Measurements from ENCODE around the gene ITPR2. TPM values are rescaled to one million over a fixed set of nuclear protein-coding genes. Genes with fewer than 3 reads are reported as not detected.

ITPR2 gene
- total RNA-seq, 1 experiment from 2014 or later, result 41.6 TPM

DNA sequence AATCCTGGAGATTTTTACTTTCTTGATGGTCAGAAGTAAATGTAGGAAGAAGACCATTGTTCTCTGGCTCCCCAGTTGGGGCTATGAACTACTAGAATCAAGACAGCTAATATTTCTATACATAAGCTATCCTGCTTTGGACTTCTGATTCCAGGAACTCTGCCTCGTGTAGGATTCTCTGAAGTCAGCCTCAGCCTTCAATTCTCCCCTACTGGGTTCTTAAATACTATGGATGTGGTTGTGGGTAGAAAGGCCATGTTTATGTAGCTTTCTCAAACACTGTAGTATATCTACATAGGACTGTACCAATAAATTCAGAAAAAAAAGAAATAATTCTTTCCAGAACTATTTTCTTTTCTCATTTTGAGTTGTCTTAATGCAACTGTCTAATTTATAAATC, 302.5 kb downstream of the ITPR2 start:
- Mint-ChIP-seq H3K4me1 (ENCODE audit: low read depth, unreplicated experiment) (peaks cover 7% of the 10 kb centered on the region), H3K4me3 (ENCODE audit: unreplicated experiment) (no peak overlapping the region), H3K9me3 (ENCODE audit: unreplicated experiment) (peaks cover 15% of the 10 kb centered on the region), H3K27me3 (ENCODE audit: insufficient read depth, unreplicated experiment) (no peaks in the 10 kb centered on the region), H3K27ac (ENCODE audit: unreplicated experiment) (no peak overlapping the region), H3K36me3 (ENCODE audit: insufficient read depth, unreplicated experiment) (peaks cover 9% of the 10 kb centered on the region)
- peaks cover 2% of the 10 kb centered on the region; the same call in 1 of the 2 replicates for H3K36me3 ChIP-seq (ENCODE audit: control insufficient read depth, insufficient read depth, low read length)
- POLR2A ChIA-PET, result no interaction called here
- no peak overlapping the region for H3K4me3 ChIP-seq (ENCODE audit: low read depth, low read length)
- CTCF ChIA-PET, result no interaction called here
- DNase-seq, result no peak
- no peaks in the 10 kb centered on the region for H3K4me1 ChIP-seq
- peaks cover 5% of the 10 kb centered on the region; the same call in 1 of the 2 replicates for H3K9me3 ChIP-seq
- BruUV-seq (replicated peaks), result no TSS peak
- TF ChIP-seq, protein P1, sequence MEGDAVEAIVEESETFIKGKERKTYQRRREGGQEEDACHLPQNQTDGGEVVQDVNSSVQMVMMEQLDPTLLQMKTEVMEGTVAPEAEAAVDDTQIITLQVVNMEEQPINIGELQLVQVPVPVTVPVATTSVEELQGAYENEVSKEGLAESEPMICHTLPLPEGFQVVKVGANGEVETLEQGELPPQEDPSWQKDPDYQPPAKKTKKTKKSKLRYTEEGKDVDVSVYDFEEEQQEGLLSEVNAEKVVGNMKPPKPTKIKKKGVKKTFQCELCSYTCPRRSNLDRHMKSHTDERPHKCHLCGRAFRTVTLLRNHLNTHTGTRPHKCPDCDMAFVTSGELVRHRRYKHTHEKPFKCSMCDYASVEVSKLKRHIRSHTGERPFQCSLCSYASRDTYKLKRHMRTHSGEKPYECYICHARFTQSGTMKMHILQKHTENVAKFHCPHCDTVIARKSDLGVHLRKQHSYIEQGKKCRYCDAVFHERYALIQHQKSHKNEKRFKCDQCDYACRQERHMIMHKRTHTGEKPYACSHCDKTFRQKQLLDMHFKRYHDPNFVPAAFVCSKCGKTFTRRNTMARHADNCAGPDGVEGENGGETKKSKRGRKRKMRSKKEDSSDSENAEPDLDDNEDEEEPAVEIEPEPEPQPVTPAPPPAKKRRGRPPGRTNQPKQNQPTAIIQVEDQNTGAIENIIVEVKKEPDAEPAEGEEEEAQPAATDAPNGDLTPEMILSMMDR (IDR thresholded peaks at IDR 0.05; ENCODE audit: insufficient read depth in 1 of 2, low read depth in 1 of 2, low read length in 1 of 2, severe bottlenecking in 1 of 2, unreplicated experiment in 1 of 2), result no peak
- intact Hi-C loops (cut with micrococcal nuclease; ENCODE audit: unreplicated experiment), result no loop called here
- H3K27me3 ChIP-seq (replicated peaks; ENCODE audit: control insufficient read depth, insufficient read depth, low read length), result no peaks in the 10 kb centered on the region

DNA sequence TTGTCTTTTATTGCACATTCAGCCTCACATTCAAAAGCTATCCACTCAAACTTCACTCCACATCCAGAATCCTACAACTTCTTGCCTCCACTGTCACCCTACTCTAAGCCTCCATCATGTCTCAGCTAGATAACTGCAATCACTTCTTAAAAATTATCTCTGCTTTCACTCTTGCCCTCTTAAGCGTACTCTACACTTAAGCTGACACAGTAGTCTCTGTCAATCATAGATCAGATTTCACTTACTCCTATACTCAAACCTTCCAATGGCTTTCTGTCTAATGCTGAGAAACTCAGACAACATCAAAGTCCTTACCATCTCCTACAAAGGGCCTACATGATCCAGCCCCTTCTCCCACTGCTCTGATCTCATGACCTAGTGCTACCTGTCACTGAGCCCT, 304.1 kb downstream of the ITPR2 start:
- Mint-ChIP-seq H3K4me1 (ENCODE audit: low read depth, unreplicated experiment) (peaks cover 7% of the 10 kb centered on the region), H3K4me3 (ENCODE audit: unreplicated experiment) (no peak overlapping the region), H3K27ac (ENCODE audit: unreplicated experiment) (no peak overlapping the region), H3K27me3 (ENCODE audit: insufficient read depth, unreplicated experiment) (no peaks in the 10 kb centered on the region), H3K9me3 (ENCODE audit: unreplicated experiment) (peaks cover 18% of the 10 kb centered on the region), H3K36me3 (ENCODE audit: insufficient read depth, unreplicated experiment) (peaks cover 12% of the 10 kb centered on the region)
- H3K9me3 ChIP-seq, result peaks cover 17% of the 10 kb centered on the region; the same call in 1 of the 2 replicates
- H3K4me3 ChIP-seq (ENCODE audit: low read depth, low read length), result no peak overlapping the region
- CTCF ChIA-PET, result no interaction called here
- POLR2A ChIA-PET, result no interaction called here
- TF ChIP-seq, protein P1 (IDR thresholded peaks at IDR 0.05; ENCODE audit: insufficient read depth in 1 of 2, low read depth in 1 of 2, low read length in 1 of 2, severe bottlenecking in 1 of 2, unreplicated experiment in 1 of 2), result no peak
- intact Hi-C loops (cut with micrococcal nuclease; ENCODE audit: unreplicated experiment), result loop anchor here (5.0 kb wide), 1 partner anchor 123 kb away; no protein-coding TSS in a partner anchor
- H3K36me3 ChIP-seq (ENCODE audit: control insufficient read depth, insufficient read depth, low read length), result peaks cover 2% of the 10 kb centered on the region; the same call in 1 of the 2 replicates
- no peak for DNase-seq
- 0 out of 2 replicates have a peak, but pooled peaks cover under 1% of the 10 kb centered on the region for H3K4me1 ChIP-seq
- H3K27me3 ChIP-seq (replicated peaks; ENCODE audit: control insufficient read depth, insufficient read depth, low read length), result no peaks in the 10 kb centered on the region
- BruUV-seq (replicated peaks), result no TSS peak

DNA sequence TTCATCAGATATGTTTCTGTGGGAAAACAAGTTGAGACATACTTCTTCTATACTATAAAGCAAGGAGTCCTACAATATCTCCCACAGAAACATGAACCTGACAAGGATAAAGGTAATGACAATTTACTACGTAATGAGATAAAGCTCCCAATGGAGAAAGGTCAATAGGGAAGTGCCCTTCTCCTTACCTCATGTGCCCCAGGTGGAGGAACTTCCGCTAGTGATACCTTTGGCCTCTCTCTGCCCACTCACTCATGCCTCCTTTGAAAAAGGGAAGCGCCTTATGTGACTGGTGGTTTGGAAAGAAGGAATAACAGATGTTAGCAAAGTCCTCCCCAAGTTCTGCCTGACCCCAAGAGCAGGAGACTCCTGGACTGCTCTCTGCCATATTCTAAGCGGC, 305.3 kb downstream of the ITPR2 start:
- no TSS peak for BruUV-seq (replicated peaks)

More for the DNA sequence above, 305.3 kb downstream of the ITPR2 start:
- Mint-ChIP-seq H3K27ac (ENCODE audit: unreplicated experiment) (no peak overlapping the region), H3K4me3 (ENCODE audit: unreplicated experiment) (no peak overlapping the region), H3K4me1 (ENCODE audit: low read depth, unreplicated experiment) (peaks cover 14% of the 10 kb centered on the region), H3K9me3 (ENCODE audit: unreplicated experiment) (peaks cover 28% of the 10 kb centered on the region), H3K36me3 (ENCODE audit: insufficient read depth, unreplicated experiment) (peaks cover 16% of the 10 kb centered on the region), H3K27me3 (ENCODE audit: insufficient read depth, unreplicated experiment) (no peaks in the 10 kb centered on the region)
- no peak for DNase-seq
- Histone ChIP-seq H3K4me1 (0 out of 2 replicates have a peak, but pooled peaks cover 6% of the 10 kb centered on the region), H3K36me3 (ENCODE audit: control insufficient read depth, insufficient read depth, low read length) (peaks cover 2% of the 10 kb centered on the region; the same call in 1 of the 2 replicates), H3K4me3 (ENCODE audit: low read depth, low read length) (no peak overlapping the region), H3K9me3 (peaks cover 17% of the 10 kb centered on the region; the same call in 1 of the 2 replicates), H3K27me3 (replicated peaks; ENCODE audit: control insufficient read depth, insufficient read depth, low read length) (no peaks in the 10 kb centered on the region)
- intact Hi-C loops (cut with micrococcal nuclease; ENCODE audit: unreplicated experiment), result loop anchor here (5.0 kb wide), 1 partner anchor 125 kb away; no protein-coding TSS in a partner anchor
- ChIA-PET POLR2A (no interaction called here), CTCF (no interaction called here)
- TF ChIP-seq, protein P1 (IDR thresholded peaks at IDR 0.05; ENCODE audit: insufficient read depth in 1 of 2, low read depth in 1 of 2, low read length in 1 of 2, severe bottlenecking in 1 of 2, unreplicated experiment in 1 of 2), result no peak

Measured in Caco-2 (cell line).